Endothelial cell of umbilical vein (primary cell): ENCODE measurements around the gene RYR2. TPM values are rescaled to one million over a fixed set of nuclear protein-coding genes. Genes with fewer than 3 reads are reported as not detected.

Source experiments
- BruUV-seq: library from RNA; stranded (reverse); fragments of 400-500 nt; replicated peaks from 2 replicates; lab custom pipeline; 2021; lab: Mats Ljungman, UMichigan
- CTCF ChIA-PET: fragments of 300-600, 350-600 bp; sonication (Branson Sonifier 250); formaldehyde crosslinking; loops from one replicate; lab custom pipeline; 2021; ENCODE audit warnings: antibody characterized with exemption, inconsistent platforms; lab: Charles Lee
- POLR2A ChIA-PET: fragments of 300-600, 350-600 bp; sonication (Branson Sonifier 250); formaldehyde crosslinking; loops from one replicate; lab custom pipeline; 2021; ENCODE audit warnings: antibody characterized with exemption, inconsistent platforms; lab: Charles Lee
- DNase-seq: peaks from one replicate; pipeline ENCODE4 v3.0.0-alpha.2; 2011; ENCODE audit warnings: low read depth, low spot score
- FAIRE-seq: peaks from 2 replicates; lab custom pipeline; 2011; peaks lifted over from hg19 to GRCh38; lab: Jason Lieb, UNC
- H2AFZ ChIP-seq: 2 replicates; pipeline ENCODE4 v1.6.0; 2012; ENCODE audit warnings: low read depth, low read length, control low read depth, inconsistent platforms
- H3K27ac ChIP-seq: 2 replicates; pipeline ENCODE4 v1.5.1; 2011; ENCODE audit warnings: low read depth, mild to moderate bottlenecking, control low read depth, low read length, moderate library complexity; ENCODE audit not compliant: insufficient read depth
- H3K27me3 ChIP-seq, 2 experiments: 2 replicates each; pipeline versions ENCODE4 v1.6.0 to v1.6.1; 2011; ENCODE audit warnings: low read length in 2 of 2, mixed read lengths in 1 of 2; ENCODE audit not compliant: control insufficient read depth in 2 of 2, insufficient read depth in 2 of 2
- H3K36me3 ChIP-seq, 2 experiments: 2 replicates in 1 of 2; 3 replicates in 1 of 2; pipeline ENCODE4 v1.5.1; 2011; ENCODE audit warnings: low read length in 2 of 2, mild to moderate bottlenecking in 1 of 2, moderate library complexity in 1 of 2; ENCODE audit not compliant: control insufficient read depth in 2 of 2, insufficient read depth in 2 of 2; ENCODE audit errors: extremely low read depth in 1 of 2
- H3K4me1 ChIP-seq: 3 replicates; pipeline ENCODE4 v1.5.1; 2011; ENCODE audit warnings: mild to moderate bottlenecking, low read length; ENCODE audit not compliant: control insufficient read depth, insufficient read depth; ENCODE audit errors: extremely low read depth
- H3K4me2 ChIP-seq: 2 replicates; pipeline ENCODE4 v1.6.1; 2011; ENCODE audit warnings: low read length, control low read depth, mixed read lengths; ENCODE audit not compliant: insufficient read depth
- H3K4me3 ChIP-seq, 3 experiments: fragments of 200-600 bp in 1 of 3; sonication (generic), shearing (Covaris generic) in 1 of 3; replicated peaks in 1 of 3; 2 replicates each; pipeline ENCODE4 v1.5.1; 2011 to 2016; ENCODE audit warnings: control low read depth in 3 of 3, low read length in 3 of 3, mild to moderate bottlenecking in 2 of 3, inconsistent platforms in 1 of 3, low read depth in 1 of 3, moderate library complexity in 1 of 3; ENCODE audit not compliant: insufficient read depth in 1 of 3
- H3K79me2 ChIP-seq: 2 replicates; pipeline ENCODE4 v1.6.0; 2012; ENCODE audit warnings: low read length, inconsistent platforms; ENCODE audit not compliant: control insufficient read depth, insufficient read depth
- H3K9ac ChIP-seq: replicated peaks from 2 replicates; pipeline ENCODE3; 2011; ENCODE audit warnings: low read length, control low read depth; ENCODE audit not compliant: insufficient read depth; ENCODE audit errors: extremely low read depth
- H3K9me1 ChIP-seq: replicated peaks from 3 replicates; pipeline ENCODE4 v1.6.0; 2011; ENCODE audit warnings: mild to moderate bottlenecking, low read length; ENCODE audit not compliant: control insufficient read depth, insufficient read depth; ENCODE audit errors: extremely low read depth
- H3K9me3 ChIP-seq: replicated peaks from 2 replicates; pipeline ENCODE4 v1.5.1; 2012; ENCODE audit warnings: low read length, inconsistent platforms; ENCODE audit not compliant: control insufficient read depth, insufficient read depth
- H4K20me1 ChIP-seq: replicated peaks from 2 replicates; pipeline ENCODE3; 2011; ENCODE audit warnings: mild to moderate bottlenecking, low read length; ENCODE audit not compliant: control insufficient read depth, insufficient read depth; ENCODE audit errors: extremely low read depth
- CTCF ChIP-seq, 2 donors: IDR thresholded peaks; 1 replicate in 1 of 2; 2 replicates in 1 of 2; pipeline ENCODE4 v1.5.1; 2011; ENCODE audit warnings: low read length in 2 of 2, mild to moderate bottlenecking in 2 of 2, moderate library complexity in 2 of 2, control low read depth in 1 of 2, inconsistent platforms in 1 of 2, low read depth in 1 of 2; ENCODE audit not compliant: insufficient read depth in 1 of 2; ENCODE audit errors: extremely low read depth in 1 of 2
- EZH2 ChIP-seq: IDR thresholded peaks from 2 replicates; pipeline ENCODE4 v1.6.1; 2012; ENCODE audit warnings: borderline replicate concordance, low read depth, mild to moderate bottlenecking, moderate library complexity, low read length, inconsistent platforms; ENCODE audit not compliant: severe bottlenecking
- FOS ChIP-seq: IDR thresholded peaks from 2 replicates; pipeline ENCODE4 v1.6.1; 2011; ENCODE audit warnings: mild to moderate bottlenecking, low read length, moderate library complexity, borderline replicate concordance; ENCODE audit not compliant: insufficient read depth
- GATA2 ChIP-seq: IDR thresholded peaks from 2 replicates; pipeline ENCODE4 v1.7.0; 2011; ENCODE audit warnings: low read depth, mild to moderate bottlenecking, moderate library complexity, mixed read lengths, low read length; ENCODE audit not compliant: insufficient read length, insufficient read depth
- JUN ChIP-seq: IDR thresholded peaks from 2 replicates; pipeline ENCODE4 v1.6.1; 2011; ENCODE audit warnings: borderline replicate concordance, low read depth; ENCODE audit not compliant: insufficient read length, insufficient read depth
- MAX ChIP-seq: IDR thresholded peaks from 2 replicates; pipeline ENCODE4 v1.6.1; 2011; ENCODE audit not compliant: insufficient read depth, insufficient read length
- MYC ChIP-seq: IDR thresholded peaks from one replicate; pipeline ENCODE4 v1.6.1; 2011; ENCODE audit warnings: mild to moderate bottlenecking, low read depth, low read length
- POLR2A ChIP-seq: IDR thresholded peaks from 2 replicates; pipeline ENCODE4 v1.6.1; 2012; ENCODE audit warnings: low read depth, mild to moderate bottlenecking, control low read depth, low read length
- POLR2AphosphoS5 ChIP-seq: IDR thresholded peaks from 2 replicates; pipeline ENCODE4 v1.6.1; 2012; ENCODE audit warnings: low read depth, mild to moderate bottlenecking, control low read depth, low read length, moderate library complexity; ENCODE audit not compliant: insufficient read depth
- dilution Hi-C: fragments of 300-500 bp; cut with MboI; formaldehyde crosslinking; loops from one replicate; pipeline ENCODE4 v1.15.0; 2019; ENCODE audit warnings: low sequenced_read_pairs; ENCODE audit not compliant: extremely low pct_ligation_motif_present
- intact Hi-C: fragments of 100-400 bp; cut with micrococcal nuclease; formaldehyde crosslinking; loops from one replicate; pipeline ENCODE4 v1.10.0; 2022
- polyA plus RNA-seq, 4 experiments: library from polyadenylated mRNA; depleted of rRNA in 3 of 4; stranded (reverse) in 3 of 4; unstranded in 1 of 4; fragments of >200 nt; gene quantifications; 2 replicates each; pipeline versions ENCODE4 v1.2.1 to v1.2.3, GENCODE V29; 2011 to 2012; ENCODE audit warnings: missing spikeins in 1 of 4
- total RNA-seq: library from RNA; stranded (reverse); gene quantifications from 2 replicates; pipeline ENCODE4 v1.2.3, GENCODE V29; 2021

Gene RYR2
- total and polyA plus RNA-seq, 2 donors (not counting 3 experiments of a cell fraction or from before 2014, with no cell fraction given), result not detected

- dilution Hi-C loops, result no loop called here
- POLR2A ChIA-PET, result no interaction called here
These were observed 69.8 kb downstream of the RYR2 start for GRCh38 chr1:237111807-237112206.

More at GRCh38 chr1:237111807-237112206, 69.8 kb downstream of the RYR2 start:
- Histone ChIP-seq H3K9me3 (peaks cover 2% of the 10 kb centered on the region), H3K79me2 (no peaks in the 10 kb centered on the region), H3K36me3 (no peaks in the 10 kb centered on the region), H3K27me3 (no peaks in the 10 kb centered on the region), H3K4me3 (no peak overlapping the region), H3K4me1 (no peaks in the 10 kb centered on the region), H3K9me1 (no peaks in the 10 kb centered on the region), H3K9ac (no peak overlapping the region), H4K20me1 (no peaks in the 10 kb centered on the region), H2AFZ (no peak overlapping the region), H3K27ac (no peak overlapping the region), H3K4me2 (no peak overlapping the region)
- DNase-seq (no peak), FAIRE-seq (no peak)
- intact Hi-C loops, result no loop called here
- TF ChIP-seq EZH2, result no peak
- TF ChIP-seq CTCF (IDR thresholded peaks at IDR 0.05; ENCODE audit: extremely low read depth in 1 of 2, insufficient read depth in 1 of 2, low read depth in 1 of 2, low read length in 2 of 2), result no peak
- TF ChIP-seq POLR2AphosphoS5, result no peak
- no peak for TF ChIP-seq GATA2
- TF ChIP-seq FOS, result no peak
- TF ChIP-seq MAX, result no peak
- no peak for TF ChIP-seq MYC
- TF ChIP-seq POLR2A, result no peak
- TF ChIP-seq JUN, result no peak
- CTCF ChIA-PET, result no interaction called here
- BruUV-seq, result no TSS peak
